ENCODE results near the gene DLST.

The DLST gene

DNA sequence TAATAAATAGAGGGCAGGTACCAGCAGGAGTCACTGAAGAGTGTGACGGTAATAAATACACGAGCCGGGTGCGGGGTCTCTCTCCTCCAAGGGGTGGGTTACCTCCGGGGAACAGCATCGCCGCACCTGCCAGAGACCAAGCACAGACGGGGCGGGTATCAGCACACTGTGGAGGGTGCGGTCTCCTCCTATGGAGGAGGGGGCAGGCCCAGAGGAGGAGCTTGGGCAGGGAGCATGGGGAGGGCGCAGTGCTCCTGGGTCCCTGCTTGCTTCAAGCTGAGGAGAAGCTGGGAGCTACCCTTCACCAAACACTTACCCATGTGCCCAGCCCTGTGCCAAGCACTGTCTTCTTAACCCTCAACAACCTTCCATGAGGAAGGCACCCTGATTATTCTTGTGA is 60.9 kb downstream of the DLST start:
- no peak for DNase-seq

GRCh38 chr14:74945261-74945851 is 63.6 kb downstream of the DLST start:
- no peak for DNase-seq

DNA sequence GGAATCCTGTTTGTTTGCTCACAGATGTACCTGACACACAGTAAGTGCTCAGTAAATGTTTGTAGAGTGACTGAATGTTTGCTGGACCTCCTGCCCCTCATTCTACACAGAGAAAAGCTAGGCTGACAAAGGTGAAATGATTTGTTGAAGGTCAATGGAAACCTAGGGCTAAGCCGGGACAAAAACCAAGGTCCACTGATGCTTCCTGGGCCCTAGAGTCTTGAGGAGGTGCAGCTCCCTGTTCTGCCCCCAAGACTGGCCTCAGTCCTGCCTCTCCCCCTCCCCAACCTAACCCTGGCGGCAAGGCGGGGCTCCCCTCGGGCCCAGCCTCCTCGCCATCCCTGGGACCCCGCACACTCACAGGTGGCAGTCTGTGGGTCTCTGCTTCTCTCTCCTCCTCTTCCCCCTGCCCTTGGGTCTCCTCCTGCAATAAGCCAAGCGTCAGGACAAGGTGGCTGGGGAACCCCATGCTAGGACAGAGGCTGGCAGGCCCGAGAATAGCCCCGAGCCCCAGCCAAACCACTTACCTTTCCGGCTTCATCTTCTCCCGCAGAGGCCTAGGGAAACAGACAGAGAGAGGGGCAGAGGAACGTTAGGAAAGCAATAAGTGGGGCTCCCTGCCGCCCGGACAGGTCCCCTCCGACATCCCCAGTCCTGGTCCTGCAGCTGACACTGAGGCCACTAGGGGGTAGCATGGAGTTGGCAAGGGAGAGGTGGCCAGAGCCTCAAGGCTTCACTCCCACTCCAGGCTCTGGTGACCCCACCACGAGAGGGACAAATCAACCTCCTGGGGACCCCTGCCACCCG is 64.3 kb downstream of the DLST start:
- DNase-seq = peak; percentile 79

- DNase-seq = no peak
Observed at GRCh38 chr14:74946659-74947281, 65.1 kb downstream of the DLST start.

DNA sequence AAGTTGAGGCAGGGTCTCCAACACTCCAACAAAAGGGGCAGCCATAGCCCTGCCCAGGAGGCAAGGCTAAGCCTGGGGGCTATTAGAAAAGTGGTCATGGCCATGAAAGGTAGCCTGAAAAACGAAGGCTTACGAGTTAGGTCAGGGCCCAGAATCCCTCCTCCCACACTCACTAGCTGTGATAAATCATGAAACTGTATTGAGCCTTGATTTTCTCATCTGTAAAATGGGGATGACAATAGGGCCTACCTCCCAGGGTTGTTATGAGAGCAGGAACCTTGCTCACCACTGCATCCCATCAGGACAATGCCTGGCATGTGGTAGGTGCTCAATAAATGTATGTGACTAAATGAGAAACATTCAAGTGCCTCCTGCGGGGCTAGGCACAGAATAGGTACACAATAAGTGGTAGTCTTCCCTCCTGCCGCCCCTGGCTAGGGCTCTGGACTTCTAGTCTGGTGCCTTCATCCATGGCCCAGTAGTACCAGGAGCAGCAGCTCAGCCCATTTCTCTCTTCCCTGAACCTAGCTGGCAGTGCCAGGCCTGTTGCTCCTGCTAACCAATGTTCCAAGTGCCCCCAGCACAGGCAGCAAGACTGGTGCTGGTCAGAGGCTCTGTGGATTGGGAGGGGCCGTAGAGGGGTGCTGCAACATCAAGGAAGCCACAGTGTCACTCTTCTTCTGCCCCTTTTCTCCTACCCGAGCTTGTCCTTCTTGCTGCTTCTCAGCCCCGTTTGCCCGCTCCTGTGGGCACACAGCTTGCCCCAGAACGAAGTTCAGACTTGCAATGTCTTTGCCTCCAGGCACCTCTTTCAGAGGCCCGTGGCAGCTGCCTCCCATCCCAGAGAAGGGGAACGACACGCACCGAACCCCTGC is 65.9 kb downstream of the DLST start:
- DNase-seq = no peak

GRCh38 chr14:74948228-74949175 is 66.8 kb downstream of the DLST start:
- DNase-seq = no peak

DNA sequence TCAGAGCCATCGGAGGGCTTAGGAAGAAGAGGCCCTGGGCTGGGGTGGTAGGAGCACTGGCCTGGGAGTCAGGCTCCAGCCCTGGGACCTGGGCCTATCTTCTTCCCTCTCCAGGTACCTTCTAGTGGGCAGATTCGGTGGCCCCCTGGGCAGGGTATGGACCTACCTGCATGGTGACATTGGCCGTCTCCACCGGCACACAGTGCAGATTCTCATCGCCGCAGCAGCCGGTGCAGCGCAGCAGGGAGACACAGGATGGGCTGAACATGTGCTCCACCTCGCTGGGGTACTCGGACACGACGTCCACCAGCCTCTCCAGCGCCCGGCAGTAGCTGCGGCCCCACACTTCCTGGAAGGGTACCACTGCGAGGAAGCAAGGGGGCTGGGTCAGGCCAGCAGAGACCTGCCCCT is 67.5 kb downstream of the DLST start:
- no peak for DNase-seq

DNA sequence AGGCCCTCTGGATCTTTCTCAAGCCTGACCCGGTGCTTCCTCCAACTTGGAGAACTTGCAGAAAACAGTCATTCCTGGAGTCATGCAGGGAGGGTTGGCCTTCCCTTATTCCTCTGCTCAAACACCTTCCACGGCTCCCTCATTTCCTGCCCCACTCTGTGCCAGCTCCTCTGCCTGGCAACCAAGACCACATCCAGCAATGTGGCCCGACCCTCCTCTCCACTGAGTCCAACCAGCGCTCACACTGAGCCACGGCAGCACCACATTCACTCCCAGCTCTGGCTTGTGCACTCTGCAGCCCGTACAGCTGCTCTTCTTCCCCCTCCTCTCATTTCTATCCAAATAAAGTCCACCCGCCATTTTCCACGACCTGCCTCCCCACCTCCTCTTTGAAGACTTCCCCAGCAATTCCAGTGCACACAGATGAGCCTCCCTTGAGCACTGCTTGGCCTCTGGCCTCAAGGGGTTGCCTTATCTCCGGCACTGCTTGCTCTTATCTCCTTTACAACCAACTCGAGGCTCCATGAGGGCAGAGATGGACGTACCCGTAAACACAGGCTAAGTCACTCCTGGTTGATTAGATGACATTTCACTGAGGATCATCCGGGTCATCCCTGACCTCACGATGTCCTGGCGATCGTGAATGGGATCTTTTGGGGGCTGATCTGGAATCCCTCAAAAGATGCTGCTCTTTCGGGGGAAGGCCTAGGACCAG is 68.3 kb downstream of the DLST start:
- DNase-seq = no peak

DNA sequence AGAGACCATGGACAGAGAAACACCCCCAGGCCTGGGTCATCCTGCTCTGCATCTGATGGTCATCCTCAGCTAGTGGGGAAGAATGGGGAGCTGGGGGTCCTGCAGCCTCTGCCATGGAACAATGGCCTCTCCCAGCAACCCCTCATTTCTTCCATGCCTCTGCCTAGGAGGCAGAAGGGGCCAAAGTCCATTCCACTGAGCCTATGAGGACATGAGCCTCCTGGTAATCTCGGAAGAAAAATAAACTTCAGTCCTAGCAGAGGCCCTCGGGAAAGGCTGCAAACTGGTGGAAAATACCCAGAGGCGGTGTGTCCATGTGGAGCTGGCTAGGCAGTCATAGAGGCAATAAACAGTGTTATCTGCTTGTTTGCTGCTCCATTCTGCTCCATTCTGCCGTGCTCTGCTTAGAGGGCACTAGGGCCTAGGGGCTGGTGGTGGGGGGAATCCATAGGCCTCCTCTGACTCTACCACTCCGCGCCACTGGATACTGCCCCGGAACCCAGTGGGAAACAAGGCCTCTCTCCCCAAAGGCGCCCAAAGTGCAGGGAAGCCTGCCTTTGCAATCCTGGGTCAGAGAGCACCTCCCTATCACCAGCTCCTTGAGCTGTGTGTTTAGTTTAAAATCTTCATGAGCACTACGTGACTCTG is 69.2 kb downstream of the DLST start:
- no peak for DNase-seq

DNA sequence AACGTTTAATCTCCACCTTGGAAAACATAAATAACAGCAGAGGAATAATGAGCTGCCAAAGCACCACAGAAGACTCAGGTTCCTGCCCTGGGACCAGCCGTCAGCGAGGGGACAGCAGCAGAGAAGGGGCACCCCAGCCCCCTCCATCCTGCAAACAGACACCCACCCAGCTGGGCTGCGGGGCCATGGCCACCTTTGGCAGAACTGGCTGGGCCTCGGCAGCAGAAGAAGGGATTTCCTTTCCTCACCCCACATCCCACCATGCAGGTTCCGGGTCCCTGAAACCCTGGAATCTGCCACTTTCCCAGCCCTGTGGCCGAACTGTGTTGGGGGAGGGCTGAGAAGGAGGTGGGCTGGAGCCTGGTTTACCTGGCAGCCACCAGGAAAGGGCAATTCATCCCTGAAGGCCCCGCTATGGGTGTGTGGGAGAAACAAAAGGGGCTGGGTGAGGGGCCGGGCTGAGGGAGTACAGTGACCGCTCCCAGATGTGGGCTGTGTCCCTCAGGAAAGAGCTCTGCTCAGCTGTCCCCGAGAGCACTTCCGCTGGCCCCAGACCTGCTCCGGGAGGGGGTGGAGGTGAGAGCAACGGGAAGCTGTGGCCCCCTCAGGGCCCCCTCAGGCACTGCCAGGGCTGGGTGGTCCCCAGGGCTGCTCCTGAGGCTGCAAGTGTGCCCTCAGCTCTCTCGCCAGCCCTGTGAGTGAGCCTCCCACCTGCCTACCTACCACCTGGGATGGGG is 69.9 kb downstream of the DLST start:
- DNase-seq = no peak

DNA sequence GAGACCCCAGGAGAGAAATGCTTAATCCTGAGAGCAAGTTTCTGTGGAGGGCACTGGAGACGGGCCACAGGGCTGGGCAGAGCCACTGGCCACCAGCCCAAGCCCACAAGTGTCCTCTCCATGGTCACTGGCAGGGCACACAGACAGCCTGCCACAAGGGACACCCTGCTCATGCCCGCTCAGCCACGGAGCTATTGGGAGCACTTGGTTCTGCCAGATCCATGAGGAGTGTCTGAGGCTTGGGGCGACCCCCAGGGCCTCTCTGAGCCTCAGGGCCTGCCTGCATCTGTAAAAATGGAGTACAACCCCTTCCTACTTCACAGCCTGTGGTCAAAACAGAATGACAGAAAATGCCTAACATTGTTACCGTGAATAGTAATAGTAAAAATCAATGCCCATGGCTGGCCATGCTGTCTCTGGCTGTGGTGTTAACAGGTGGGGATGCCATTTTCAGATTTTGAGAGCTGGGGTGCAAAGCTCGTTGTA is 70.5 kb downstream of the DLST start:
- DNase-seq = no peak

DNA sequence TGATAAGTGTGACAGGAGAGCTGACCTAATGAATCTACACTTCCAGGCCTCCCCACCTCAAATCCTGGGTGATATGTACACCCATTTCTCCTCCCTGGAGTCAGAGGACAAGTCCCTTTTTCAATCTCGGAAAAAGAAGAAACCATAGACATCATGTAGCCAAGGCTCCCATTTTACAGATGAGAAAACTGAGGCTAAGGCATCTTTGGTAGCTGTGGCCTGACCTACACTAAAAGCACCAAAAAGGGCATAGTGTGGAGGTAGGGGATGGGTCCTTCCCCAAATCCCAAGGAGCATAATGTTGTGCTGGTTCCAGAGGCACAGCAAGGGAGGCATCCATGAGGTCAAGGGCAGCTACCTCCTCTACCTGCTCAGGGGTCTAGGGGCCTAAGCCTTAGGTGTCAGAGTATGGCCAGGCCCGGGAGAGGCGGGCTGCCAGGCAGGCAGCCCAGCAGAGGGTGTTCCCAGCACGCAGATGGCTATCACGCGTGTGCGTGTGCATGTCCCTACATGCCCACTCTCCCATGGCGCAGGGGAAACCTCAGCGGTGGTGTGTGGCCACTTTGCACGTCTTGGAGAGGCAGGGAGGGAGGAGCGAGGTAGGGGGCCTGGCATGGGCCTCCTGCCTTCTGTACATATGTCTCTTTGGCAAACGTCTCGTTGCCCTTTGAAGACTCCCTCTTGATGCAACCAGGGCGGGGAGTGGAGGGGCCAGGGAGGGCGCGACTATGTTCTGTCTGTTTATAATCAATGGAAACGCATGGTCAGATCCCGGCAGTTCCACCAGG is 71.2 kb downstream of the DLST start:
- DNase-seq = no peak
